GM12878 (cell line): ENCODE data around the gene OTC. TPM values are rescaled to one million over a fixed set of nuclear protein-coding genes. Genes with fewer than 3 reads are reported as not detected.

Experiments
- ATAC-seq: fragments of 200-7000 bp; cut with Tn5 transposase; 3 replicates; pipeline ENCODE4 v1.9.1; 2020; ENCODE audit warnings: mild to moderate bottlenecking, moderate library complexity
- BruUV-seq: library from RNA; stranded (reverse); fragments of 400-500 nt; replicated peaks from 2 replicates; lab custom pipeline; 2021; lab: Mats Ljungman, UMichigan
- CTCF ChIA-PET: fragments of 300-600 bp; sonication (Branson Sonifier 250); formaldehyde crosslinking; extraction: SDS; loops from one replicate; lab custom pipeline; 2021; ENCODE audit warnings: inconsistent platforms; lab: Yijun Ruan, JAX
- POLR2A ChIA-PET: fragments of 350-600 bp; formaldehyde crosslinking; extraction: SDS; loops from one replicate; lab custom pipeline; 2021; ENCODE audit warnings: inconsistent platforms; lab: Charles Lee
- RAD21 ChIA-PET: fragments of 300-600 bp; sonication (Branson Sonifier 250); formaldehyde crosslinking; loops from one replicate; lab custom pipeline; 2023; ENCODE audit warnings: antibody characterized with exemption; ENCODE audit not compliant: unreplicated experiment; lab: Charles Lee
- SMC1A ChIA-PET: fragments of 300-600 bp; sonication (Branson Sonifier 250); formaldehyde crosslinking; loops from one replicate; lab custom pipeline; 2023; ENCODE audit not compliant: unreplicated experiment, uncharacterized antibody; lab: Charles Lee
- DNase-seq: peaks from one replicate; pipeline ENCODE4 v3.0.0-alpha.2; 2011; ENCODE audit warnings: low read depth, low spot score
- FAIRE-seq: peaks from 3 replicates; lab custom pipeline; 2011; peaks lifted over from hg19 to GRCh38; lab: Jason Lieb, UNC
- H2AFZ ChIP-seq: 2 replicates; pipeline ENCODE4 v1.6.0; 2011; ENCODE audit warnings: low read depth, low read length, control low read depth; ENCODE audit not compliant: control insufficient read depth
- H3K27ac ChIP-seq: 2 replicates; pipeline ENCODE4 v1.5.1; 2011; ENCODE audit warnings: control low read depth; ENCODE audit not compliant: control insufficient read depth, insufficient read depth
- H3K27me3 ChIP-seq, 2 experiments: replicated peaks in 1 of 2; 2 replicates each; pipeline versions ENCODE4 v1.6.0 to v1.6.1; 2011; ENCODE audit warnings: low read length in 1 of 2; ENCODE audit not compliant: control insufficient read depth in 2 of 2, insufficient read depth in 2 of 2
- H3K36me3 ChIP-seq, 2 experiments: 2 replicates each; pipeline ENCODE4 v1.5.1; 2011; ENCODE audit warnings: low read length in 1 of 2; ENCODE audit not compliant: control insufficient read depth in 2 of 2, insufficient read depth in 2 of 2
- H3K4me1 ChIP-seq: 2 replicates; pipeline ENCODE4 v1.6.1; 2011; ENCODE audit warnings: mild to moderate bottlenecking, low read length, moderate library complexity, mixed read lengths; ENCODE audit not compliant: control insufficient read depth, insufficient read depth
- H3K4me2 ChIP-seq: 2 replicates; pipeline ENCODE4 v1.6.0; 2011; ENCODE audit warnings: control low read depth; ENCODE audit not compliant: control insufficient read depth, insufficient read depth
- H3K4me3 ChIP-seq: fragments of 200-600 bp; sonication (generic); 2 replicates; pipeline ENCODE4 v1.5.1; 2016
- H3K79me2 ChIP-seq: 2 replicates; pipeline ENCODE4 v1.6.0; 2011; ENCODE audit warnings: low read length; ENCODE audit not compliant: control insufficient read depth, insufficient read depth
- H3K9ac ChIP-seq: 2 replicates; pipeline ENCODE4 v1.8.0; 2011; ENCODE audit warnings: low read length, control low read depth, mixed read lengths; ENCODE audit not compliant: control insufficient read depth, insufficient read depth
- H3K9me3 ChIP-seq: replicated peaks from 3 replicates; pipeline ENCODE4 v1.5.1; 2011; ENCODE audit warnings: mild to moderate bottlenecking, low read length; ENCODE audit not compliant: control insufficient read depth, insufficient read depth
- H4K20me1 ChIP-seq: 2 replicates; pipeline ENCODE4 v1.6.0; 2011; ENCODE audit not compliant: control insufficient read depth, insufficient read depth
- CREM ChIP-seq: IDR thresholded peaks from 2 replicates; pipeline ENCODE4 v1.6.1; 2014; ENCODE audit warnings: antibody characterized with exemption, low read depth
- EZH2 ChIP-seq: IDR thresholded peaks from 2 replicates; pipeline ENCODE4 v1.6.1; 2012; ENCODE audit warnings: low read depth, mild to moderate bottlenecking, control low read depth, inconsistent platforms, low read length, borderline replicate concordance; ENCODE audit not compliant: control insufficient read depth
- FOS ChIP-seq: IDR thresholded peaks from 3 replicates; pipeline ENCODE4 v1.6.1; 2011; ENCODE audit warnings: borderline replicate concordance; ENCODE audit not compliant: insufficient read length; ENCODE audit errors: extremely low read depth
- IKZF1 ChIP-seq: fragments of 450-650 bp; conservative IDR thresholded peaks from 2 replicates; pipeline ENCODE4 v1.6.1; 2017; ENCODE audit warnings: antibody characterized with exemption, mild to moderate bottlenecking
- RB1 ChIP-seq: fragments of 450-650 bp; formaldehyde crosslinking; IDR thresholded peaks from 2 replicates; pipeline ENCODE4 v1.6.1; 2017; ENCODE audit warnings: mild to moderate bottlenecking, borderline replicate concordance
- ZBED1 ChIP-seq: IDR thresholded peaks from 2 replicates; pipeline ENCODE4 v1.6.1; 2016; ENCODE audit warnings: borderline replicate concordance
- WGBS: methylation state at CpG from one replicate; pipeline ENCODE4 v1.1.6; 2016; ENCODE audit warnings: low lambda C conversion rate; ENCODE audit not compliant: insufficient replicate concordance, insufficient coverage; ENCODE audit errors: missing lambda C conversion rate; 5-methylcytosine and 5-hydroxymethylcytosine counted together
- in situ Hi-C: fragments of 300-500 bp; cut with MboI; formaldehyde crosslinking; loops from 9 replicates; pipeline ENCODE4 v1.14.3; 2018; ENCODE audit warnings: mixed read lengths
- intact Hi-C: fragments of 100-400 bp; cut with micrococcal nuclease; formaldehyde crosslinking; loops from one replicate; pipeline ENCODE4 v1.14.2; 2022; ENCODE audit not compliant: unreplicated experiment
- polyA plus RNA-seq, 11 experiments: library from polyadenylated mRNA; depleted of rRNA in 4 of 11; unstranded in 6 of 11; stranded (reverse) in 5 of 11; fragments of >200 nt; fragmentation: Nextera tagmentation in 4 of 11; fragmentation: Illumina TruSeq in 1 of 11; extraction: Ambion mirVana in 4 of 11; extraction: Trizol in 1 of 11; gene quantifications; 1 replicate in 1 of 11; 2 replicates in 10 of 11; pipeline versions ENCODE4 v1.2.1 to v1.2.3, GENCODE V29; 2011 to 2016; ENCODE audit warnings: inconsistent platforms in 2 of 11, missing spikeins in 2 of 11, low read depth in 1 of 11
- total RNA-seq, 4 experiments: library from RNA; depleted of rRNA in 3 of 4; stranded (reverse); fragments of >200 nt in 3 of 4; fragmentation: Illumina TruSeq in 1 of 4; extraction: Trizol in 1 of 4; gene quantifications; 2 replicates each; pipeline versions ENCODE4 v1.2.1 to v1.2.3, GENCODE V29; 2013 to 2021
- TF ChIP-seq, protein P1 (sequence below): fragments of 150-350 bp; IDR thresholded peaks from 2 replicates; pipeline ENCODE4 v1.6.1; 2014; ENCODE audit warnings: mild to moderate bottlenecking, low read depth, low read length
- TF ChIP-seq, protein P2 (sequence below): IDR thresholded peaks from 2 replicates; pipeline ENCODE4 v1.6.1; 2012; ENCODE audit warnings: low read length, inconsistent platforms

OTC gene
- total and polyA plus RNA-seq, 10 of the 15 experiments (the other 5 are each of a cell fraction or from before 2014, with no cell fraction given) = not detected

DNA sequence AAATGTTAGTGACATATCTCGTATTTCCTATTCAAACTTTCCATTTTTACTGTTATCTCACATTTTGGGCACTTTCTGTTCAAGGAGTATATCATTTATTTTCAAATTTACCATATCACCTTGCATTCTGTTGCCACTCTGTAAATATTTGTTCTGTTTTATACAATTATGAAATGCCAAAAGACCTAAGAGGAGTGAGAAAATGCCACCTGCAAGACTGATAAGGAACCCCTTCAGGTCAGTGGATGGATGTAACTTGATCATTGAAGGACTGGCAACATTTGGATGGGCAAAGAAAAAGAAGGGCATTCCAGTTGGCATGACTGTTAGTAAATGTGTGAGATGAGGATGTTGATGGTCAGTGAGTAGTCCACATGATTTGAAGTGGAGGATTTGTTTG, 79.1 kb downstream of the OTC start:
- H3K9ac ChIP-seq = no peak overlapping the region
- H4K20me1 ChIP-seq = no peaks in the 10 kb centered on the region
- SMC1A ChIA-PET = no interaction called here
- POLR2A ChIA-PET = no interaction called here
- no peaks in the 10 kb centered on the region for H3K4me1 ChIP-seq
- FAIRE-seq = no peak
- no peak overlapping the region for H3K4me3 ChIP-seq
- no peaks in the 10 kb centered on the region for H3K36me3 ChIP-seq
- no peak for ATAC-seq
- H3K4me2 ChIP-seq = no peak overlapping the region
- CTCF ChIA-PET = no interaction called here
- in situ Hi-C loops = no loop called here
- no peak for DNase-seq
- no peaks in the 10 kb centered on the region for H3K27me3 ChIP-seq
- no peak for TF ChIP-seq IKZF1
- TF ChIP-seq, protein P1, sequence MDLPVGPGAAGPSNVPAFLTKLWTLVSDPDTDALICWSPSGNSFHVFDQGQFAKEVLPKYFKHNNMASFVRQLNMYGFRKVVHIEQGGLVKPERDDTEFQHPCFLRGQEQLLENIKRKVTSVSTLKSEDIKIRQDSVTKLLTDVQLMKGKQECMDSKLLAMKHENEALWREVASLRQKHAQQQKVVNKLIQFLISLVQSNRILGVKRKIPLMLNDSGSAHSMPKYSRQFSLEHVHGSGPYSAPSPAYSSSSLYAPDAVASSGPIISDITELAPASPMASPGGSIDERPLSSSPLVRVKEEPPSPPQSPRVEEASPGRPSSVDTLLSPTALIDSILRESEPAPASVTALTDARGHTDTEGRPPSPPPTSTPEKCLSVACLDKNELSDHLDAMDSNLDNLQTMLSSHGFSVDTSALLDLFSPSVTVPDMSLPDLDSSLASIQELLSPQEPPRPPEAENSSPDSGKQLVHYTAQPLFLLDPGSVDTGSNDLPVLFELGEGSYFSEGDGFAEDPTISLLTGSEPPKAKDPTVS = no peak
- no peak for TF ChIP-seq FOS
- TF ChIP-seq CREM = no peak
- TF ChIP-seq RB1 = no peak
- no peak for TF ChIP-seq EZH2
- no peak for TF ChIP-seq ZBED1
- TF ChIP-seq, protein P2, sequence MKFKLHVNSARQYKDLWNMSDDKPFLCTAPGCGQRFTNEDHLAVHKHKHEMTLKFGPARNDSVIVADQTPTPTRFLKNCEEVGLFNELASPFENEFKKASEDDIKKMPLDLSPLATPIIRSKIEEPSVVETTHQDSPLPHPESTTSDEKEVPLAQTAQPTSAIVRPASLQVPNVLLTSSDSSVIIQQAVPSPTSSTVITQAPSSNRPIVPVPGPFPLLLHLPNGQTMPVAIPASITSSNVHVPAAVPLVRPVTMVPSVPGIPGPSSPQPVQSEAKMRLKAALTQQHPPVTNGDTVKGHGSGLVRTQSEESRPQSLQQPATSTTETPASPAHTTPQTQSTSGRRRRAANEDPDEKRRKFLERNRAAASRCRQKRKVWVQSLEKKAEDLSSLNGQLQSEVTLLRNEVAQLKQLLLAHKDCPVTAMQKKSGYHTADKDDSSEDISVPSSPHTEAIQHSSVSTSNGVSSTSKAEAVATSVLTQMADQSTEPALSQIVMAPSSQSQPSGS = no peak
- intact Hi-C loops = no loop called here
- RAD21 ChIA-PET = no interaction called here
- H2AFZ ChIP-seq = no peak overlapping the region
- H3K79me2 ChIP-seq = no peaks in the 10 kb centered on the region
- H3K9me3 ChIP-seq = no peaks in the 10 kb centered on the region
- BruUV-seq = no TSS peak
- 0% methylated on average over 1 of the region's 1 CpG for WGBS
- no peak overlapping the region for H3K27ac ChIP-seq
